ENCODE results near the gene GLI2. TPM values are rescaled to one million over a fixed set of nuclear protein-coding genes. Genes with fewer than 3 reads are reported as not detected.

GLI2 gene
- total RNA-seq, 1 experiment from 2014 or later, result 1.4 TPM

- H3K27me3 Mint-ChIP-seq (ENCODE audit: unreplicated experiment), result peaks cover 57% of the 10 kb centered on the region
- no peaks in the 10 kb centered on the region for H3K9me3 Mint-ChIP-seq (ENCODE audit: low read depth, unreplicated experiment)
- H3K27ac Mint-ChIP-seq (ENCODE audit: unreplicated experiment), result no peak overlapping the region
- no peak for DNase-seq
- H3K36me3 Mint-ChIP-seq (ENCODE audit: insufficient read depth, unreplicated experiment), result no peaks in the 10 kb centered on the region
- H3K4me1 Mint-ChIP-seq (ENCODE audit: low read depth, unreplicated experiment), result no peaks in the 10 kb centered on the region
- no TSS peak for BruUV-seq (replicated peaks)
- TF ChIP-seq, protein P1, sequence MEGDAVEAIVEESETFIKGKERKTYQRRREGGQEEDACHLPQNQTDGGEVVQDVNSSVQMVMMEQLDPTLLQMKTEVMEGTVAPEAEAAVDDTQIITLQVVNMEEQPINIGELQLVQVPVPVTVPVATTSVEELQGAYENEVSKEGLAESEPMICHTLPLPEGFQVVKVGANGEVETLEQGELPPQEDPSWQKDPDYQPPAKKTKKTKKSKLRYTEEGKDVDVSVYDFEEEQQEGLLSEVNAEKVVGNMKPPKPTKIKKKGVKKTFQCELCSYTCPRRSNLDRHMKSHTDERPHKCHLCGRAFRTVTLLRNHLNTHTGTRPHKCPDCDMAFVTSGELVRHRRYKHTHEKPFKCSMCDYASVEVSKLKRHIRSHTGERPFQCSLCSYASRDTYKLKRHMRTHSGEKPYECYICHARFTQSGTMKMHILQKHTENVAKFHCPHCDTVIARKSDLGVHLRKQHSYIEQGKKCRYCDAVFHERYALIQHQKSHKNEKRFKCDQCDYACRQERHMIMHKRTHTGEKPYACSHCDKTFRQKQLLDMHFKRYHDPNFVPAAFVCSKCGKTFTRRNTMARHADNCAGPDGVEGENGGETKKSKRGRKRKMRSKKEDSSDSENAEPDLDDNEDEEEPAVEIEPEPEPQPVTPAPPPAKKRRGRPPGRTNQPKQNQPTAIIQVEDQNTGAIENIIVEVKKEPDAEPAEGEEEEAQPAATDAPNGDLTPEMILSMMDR (IDR thresholded peaks at IDR 0.05; ENCODE audit: unreplicated experiment), result no peak
- no peak overlapping the region for H3K4me3 Mint-ChIP-seq (ENCODE audit: low read depth, unreplicated experiment)
- intact Hi-C loops (cut with micrococcal nuclease; ENCODE audit: unreplicated experiment), result no loop called here
- CTCF ChIA-PET, result interaction anchor here (1.0 kb wide), 1 partner anchor 43 kb away, joined by 3 read pairs; no protein-coding TSS in a partner anchor
These were observed 45.1 kb upstream of the GLI2 start for GRCh38 chr2:120690521-120690920.

- Mint-ChIP-seq H3K4me1 (ENCODE audit: low read depth, unreplicated experiment) (no peaks in the 10 kb centered on the region), H3K27ac (ENCODE audit: unreplicated experiment) (no peak overlapping the region), H3K4me3 (ENCODE audit: low read depth, unreplicated experiment) (no peak overlapping the region), H3K27me3 (ENCODE audit: unreplicated experiment) (peaks cover 66% of the 10 kb centered on the region), H3K9me3 (ENCODE audit: low read depth, unreplicated experiment) (no peaks in the 10 kb centered on the region), H3K36me3 (ENCODE audit: insufficient read depth, unreplicated experiment) (no peaks in the 10 kb centered on the region)
- DNase-seq, result no peak
- TF ChIP-seq, protein P1 (IDR thresholded peaks at IDR 0.05; ENCODE audit: unreplicated experiment), result no peak
- BruUV-seq (replicated peaks), result no TSS peak
- intact Hi-C loops (cut with micrococcal nuclease; ENCODE audit: unreplicated experiment), result no loop called here
- CTCF ChIA-PET, result no interaction called here
These were observed 44.3 kb upstream of the GLI2 start for GRCh38 chr2:120691410-120691809.

DNA sequence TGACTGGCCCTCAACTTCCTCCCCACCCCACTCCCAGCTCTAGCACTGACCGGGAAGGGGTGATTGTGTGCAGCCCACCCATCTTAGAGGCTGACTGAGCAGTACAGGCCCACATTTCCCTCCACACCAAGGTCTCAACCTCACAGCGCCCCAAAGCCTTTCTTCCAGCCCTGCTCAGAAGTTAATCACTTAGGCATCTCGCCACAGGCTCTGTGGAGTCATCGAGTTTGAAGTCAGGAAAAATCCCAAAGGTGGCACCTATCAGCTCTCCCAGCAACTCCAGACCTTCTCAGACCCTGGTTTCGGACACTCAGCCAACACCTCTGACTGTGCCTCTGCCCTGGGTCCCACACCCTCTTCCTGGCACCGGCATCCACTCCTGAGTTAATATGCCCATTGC is 43.0 kb upstream of the GLI2 start:
- Mint-ChIP-seq H3K36me3 (ENCODE audit: insufficient read depth, unreplicated experiment) (no peaks in the 10 kb centered on the region), H3K4me1 (ENCODE audit: low read depth, unreplicated experiment) (no peaks in the 10 kb centered on the region), H3K27ac (ENCODE audit: unreplicated experiment) (no peak overlapping the region), H3K27me3 (ENCODE audit: unreplicated experiment) (peaks cover 79% of the 10 kb centered on the region), H3K9me3 (ENCODE audit: low read depth, unreplicated experiment) (no peaks in the 10 kb centered on the region), H3K4me3 (ENCODE audit: low read depth, unreplicated experiment) (no peak overlapping the region)
- intact Hi-C loops (cut with micrococcal nuclease; ENCODE audit: unreplicated experiment), result no loop called here
- no peak for DNase-seq
- BruUV-seq (replicated peaks), result no TSS peak
- CTCF ChIA-PET, result no interaction called here
- TF ChIP-seq, protein P1 (IDR thresholded peaks at IDR 0.05; ENCODE audit: unreplicated experiment), result no peak

DNA sequence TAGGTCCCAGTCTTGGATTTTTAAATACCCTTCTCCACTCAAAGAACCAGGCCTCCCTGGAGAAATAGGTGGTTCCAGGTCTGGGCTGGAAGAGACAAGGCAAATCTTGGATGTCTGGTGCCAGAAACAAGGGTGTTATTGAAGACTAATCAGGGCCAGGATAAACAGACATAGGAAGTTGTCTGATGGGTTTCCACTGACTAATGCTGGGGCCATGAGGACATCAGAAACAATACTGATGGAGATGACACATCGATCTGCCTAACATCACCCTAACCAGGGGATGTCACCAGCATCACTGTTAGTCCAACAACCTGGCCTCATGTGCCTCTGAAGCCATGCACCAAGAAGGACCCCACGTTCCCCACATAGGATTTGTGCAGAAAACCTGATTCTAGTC is 42.5 kb upstream of the GLI2 start:
- no peak for DNase-seq
- intact Hi-C loops (cut with micrococcal nuclease; ENCODE audit: unreplicated experiment), result no loop called here
- peaks cover 83% of the 10 kb centered on the region for H3K27me3 Mint-ChIP-seq (ENCODE audit: unreplicated experiment)
- H3K4me1 Mint-ChIP-seq (ENCODE audit: low read depth, unreplicated experiment), result no peaks in the 10 kb centered on the region
- BruUV-seq (replicated peaks), result no TSS peak
- no peaks in the 10 kb centered on the region for H3K36me3 Mint-ChIP-seq (ENCODE audit: insufficient read depth, unreplicated experiment)
- TF ChIP-seq, protein P1 (IDR thresholded peaks at IDR 0.05; ENCODE audit: unreplicated experiment), result no peak
- H3K9me3 Mint-ChIP-seq (ENCODE audit: low read depth, unreplicated experiment), result no peaks in the 10 kb centered on the region
- CTCF ChIA-PET, result no interaction called here
- no peak overlapping the region for H3K4me3 Mint-ChIP-seq (ENCODE audit: low read depth, unreplicated experiment)
- no peak overlapping the region for H3K27ac Mint-ChIP-seq (ENCODE audit: unreplicated experiment)

Measured in Calu3 (cell line).